Smooth muscle cell (in vitro differentiated cells): Measurements from ENCODE around the gene RECQL5. TPM values are rescaled to one million over a fixed set of nuclear protein-coding genes. Genes with fewer than 3 reads are reported as not detected.

Experiments used
- DNase-seq: peaks from one replicate; lab custom pipeline; 2025; ENCODE audit not compliant: unreplicated experiment; lab: John Stamatoyannopoulos, UW
- H2AFZ ChIP-seq: fragments of 200-600 bp; sonication (generic); 2 replicates; pipeline ENCODE4 v1.6.0; 2016; ENCODE audit warnings: antibody characterized with exemption, low read depth, mild to moderate bottlenecking
- H3F3A ChIP-seq: fragments of 200-600 bp; sonication (generic); 2 replicates; pipeline ENCODE4 v1.6.0; 2017; ENCODE audit warnings: antibody characterized with exemption, low read depth
- H3K27ac ChIP-seq: fragments of 200-600 bp; sonication (generic); 2 replicates; pipeline ENCODE4 v1.5.1; 2016; ENCODE audit warnings: low read depth, mild to moderate bottlenecking
- H3K27me3 ChIP-seq: fragments of 200-600 bp; sonication (generic); 2 replicates; pipeline ENCODE4 v1.6.1; 2016; ENCODE audit warnings: low read depth, mild to moderate bottlenecking
- H3K36me3 ChIP-seq: fragments of 200-600 bp; sonication (generic); 2 replicates; pipeline ENCODE4 v1.5.1; 2016; ENCODE audit warnings: low read depth
- H3K4me1 ChIP-seq: fragments of 200-600 bp; sonication (generic); 2 replicates; pipeline ENCODE4 v1.5.1; 2016; ENCODE audit warnings: low read depth
- H3K4me2 ChIP-seq: fragments of 200-600 bp; sonication (generic); 2 replicates; pipeline ENCODE4 v1.6.0; 2016; ENCODE audit warnings: mild to moderate bottlenecking
- H3K4me3 ChIP-seq: fragments of 200-600 bp; sonication (generic); 2 replicates; pipeline ENCODE4 v1.5.1; 2016; ENCODE audit warnings: mild to moderate bottlenecking
- H3K79me2 ChIP-seq: fragments of 200-600 bp; sonication (generic); 2 replicates; pipeline ENCODE4 v1.6.0; 2016; ENCODE audit warnings: low read depth, mild to moderate bottlenecking
- H3K9ac ChIP-seq: fragments of 200-600 bp; sonication (generic); 2 replicates; pipeline ENCODE4 v1.6.0; 2016; ENCODE audit warnings: low read depth
- H3K9me3 ChIP-seq: fragments of 200-600 bp; sonication (generic); replicated peaks from 2 replicates; pipeline ENCODE4 v1.5.1; 2016; ENCODE audit warnings: low read depth
- H4K20me1 ChIP-seq: fragments of 200-600 bp; sonication (generic); 2 replicates; pipeline ENCODE4 v1.6.0; 2016; ENCODE audit warnings: low read depth
- CTCF ChIP-seq: fragments of 200-600 bp; sonication (generic); IDR thresholded peaks from 2 replicates; pipeline ENCODE4 v1.5.1; 2017; ENCODE audit warnings: borderline replicate concordance, mild to moderate bottlenecking, antibody characterized with exemption; ENCODE audit not compliant: insufficient read depth, poor library complexity, severe bottlenecking
- WGBS: methylation state at CpG from one replicate; pipeline ENCODE4 v1.1.7; 2016; ENCODE audit warnings: low lambda C conversion rate; 5-methylcytosine and 5-hydroxymethylcytosine counted together
- polyA plus RNA-seq: library from polyadenylated mRNA; unstranded; fragments of >200 nt; fragmentation: Nextera tagmentation; extraction: Ambion mirVana; gene quantifications from 2 replicates; pipeline ENCODE4 v1.2.1, GENCODE V29; 2016
- total RNA-seq: library from RNA; depleted of rRNA; stranded (reverse); fragments of >200 nt; gene quantifications from 2 replicates; pipeline ENCODE4 v1.2.3, GENCODE V29; 2014

Gene RECQL5
- total and polyA plus RNA-seq, 2 experiments from 2014 or later = 15.7 to 38.2 TPM

- 64% methylated on average over 28 of the region's 28 CpGs for WGBS
- H3K4me1 ChIP-seq = no peaks in the 10 kb centered on the region
Measured at GRCh38 chr17:75601057-75601987, 65.6 kb downstream of the RECQL5 start.

GRCh38 chr17:75596320-75597087 lies 70.5 kb downstream of the RECQL5 start:
- Histone ChIP-seq H4K20me1 (no peaks in the 10 kb centered on the region), H3K4me2 (no peak overlapping the region), H3K9me3 (no peaks in the 10 kb centered on the region), H3K4me1 (no peaks in the 10 kb centered on the region), H3F3A (no peaks in the 10 kb centered on the region), H3K9ac (no peak overlapping the region), H3K36me3 (no peaks in the 10 kb centered on the region), H3K79me2 (no peaks in the 10 kb centered on the region), H3K27me3 (no peaks in the 10 kb centered on the region), H3K4me3 (no peak overlapping the region), H2AFZ (no peak overlapping the region), H3K27ac (no peak overlapping the region)
- DNase-seq = no peak
- WGBS = 94% methylated on average over 17 of the region's 17 CpGs
- TF ChIP-seq CTCF = no peak

More at GRCh38 chr17:75601057-75601987, 65.6 kb downstream of the RECQL5 start:
- H3K4me3 ChIP-seq = no peak overlapping the region
- no peak overlapping the region for H3K9ac ChIP-seq
- H3K4me2 ChIP-seq = no peak overlapping the region
- H3K27me3 ChIP-seq = no peaks in the 10 kb centered on the region
- no peak overlapping the region for H2AFZ ChIP-seq
- no peaks in the 10 kb centered on the region for H3F3A ChIP-seq
- no peaks in the 10 kb centered on the region for H4K20me1 ChIP-seq
- no peaks in the 10 kb centered on the region for H3K36me3 ChIP-seq
- H3K27ac ChIP-seq = no peak overlapping the region
- peak; percentile 76 for TF ChIP-seq CTCF
- no peak for DNase-seq
- H3K79me2 ChIP-seq = no peaks in the 10 kb centered on the region
- H3K9me3 ChIP-seq = no peaks in the 10 kb centered on the region

GRCh38 chr17:75595920-75596313 lies 71.0 kb downstream of the RECQL5 start:
- H3K9ac ChIP-seq = no peak overlapping the region
- H3K9me3 ChIP-seq = no peaks in the 10 kb centered on the region
- no peak overlapping the region for H3K27ac ChIP-seq
- no peaks in the 10 kb centered on the region for H3F3A ChIP-seq
- H3K4me2 ChIP-seq = no peak overlapping the region
- no peaks in the 10 kb centered on the region for H3K4me1 ChIP-seq
- 88% methylated on average over 6 of the region's 6 CpGs for WGBS
- no peaks in the 10 kb centered on the region for H3K36me3 ChIP-seq
- no peaks in the 10 kb centered on the region for H4K20me1 ChIP-seq
- no peak for DNase-seq
- no peak overlapping the region for H2AFZ ChIP-seq
- H3K4me3 ChIP-seq = no peak overlapping the region
- TF ChIP-seq CTCF = no peak
- no peaks in the 10 kb centered on the region for H3K79me2 ChIP-seq
- no peaks in the 10 kb centered on the region for H3K27me3 ChIP-seq
